ENCODE measurements around the gene SDHA.
"Not testable (repeated sequence)": the region's sequence is repeated elsewhere in the genome, so short reads cannot be mapped to it uniquely, and the experiment has no call there.

DNA sequence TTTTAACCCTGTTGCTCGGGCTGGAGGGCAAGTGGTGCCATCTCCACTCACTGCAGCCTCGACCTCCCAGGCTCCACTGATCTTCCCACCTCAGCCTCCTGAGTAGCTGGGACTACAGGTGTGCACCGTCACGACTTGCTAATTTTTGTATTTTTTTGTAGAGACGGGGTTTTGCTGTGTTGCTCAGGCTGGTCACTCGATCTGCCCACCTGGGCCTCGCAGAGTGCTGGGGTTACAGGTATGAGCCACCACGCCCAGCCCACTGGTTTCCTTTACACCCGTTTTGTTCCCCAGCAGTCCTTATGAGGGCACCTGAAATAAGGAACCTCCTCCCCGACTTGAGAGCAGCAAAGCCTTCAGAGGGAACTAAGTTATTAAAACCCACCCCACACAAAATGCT, 2.0 kb upstream of the SDHA start:
- not testable (repeated sequence) for TF ChIP-seq POLR2A (IDR thresholded peaks at IDR 0.05)
- TF ChIP-seq, protein P1, sequence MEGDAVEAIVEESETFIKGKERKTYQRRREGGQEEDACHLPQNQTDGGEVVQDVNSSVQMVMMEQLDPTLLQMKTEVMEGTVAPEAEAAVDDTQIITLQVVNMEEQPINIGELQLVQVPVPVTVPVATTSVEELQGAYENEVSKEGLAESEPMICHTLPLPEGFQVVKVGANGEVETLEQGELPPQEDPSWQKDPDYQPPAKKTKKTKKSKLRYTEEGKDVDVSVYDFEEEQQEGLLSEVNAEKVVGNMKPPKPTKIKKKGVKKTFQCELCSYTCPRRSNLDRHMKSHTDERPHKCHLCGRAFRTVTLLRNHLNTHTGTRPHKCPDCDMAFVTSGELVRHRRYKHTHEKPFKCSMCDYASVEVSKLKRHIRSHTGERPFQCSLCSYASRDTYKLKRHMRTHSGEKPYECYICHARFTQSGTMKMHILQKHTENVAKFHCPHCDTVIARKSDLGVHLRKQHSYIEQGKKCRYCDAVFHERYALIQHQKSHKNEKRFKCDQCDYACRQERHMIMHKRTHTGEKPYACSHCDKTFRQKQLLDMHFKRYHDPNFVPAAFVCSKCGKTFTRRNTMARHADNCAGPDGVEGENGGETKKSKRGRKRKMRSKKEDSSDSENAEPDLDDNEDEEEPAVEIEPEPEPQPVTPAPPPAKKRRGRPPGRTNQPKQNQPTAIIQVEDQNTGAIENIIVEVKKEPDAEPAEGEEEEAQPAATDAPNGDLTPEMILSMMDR (IDR thresholded peaks at IDR 0.05): not testable (repeated sequence)
